Gastroesophageal sphincter (tissue), 4 donors: Measurements from ENCODE around the gene FAM149A. TPM values are rescaled to one million over a fixed set of nuclear protein-coding genes. Genes with fewer than 3 reads are reported as not detected.

Source experiments
- ATAC-seq: fragments of 150-250 bp; one replicate; pipeline ENCODE4 v1.9.1; 2016; ENCODE audit warnings: mild to moderate bottlenecking, moderate library complexity
- H3K27ac ChIP-seq, 4 donors: fragments of 200-600 bp; sonication (generic) in 3 of 4; 1 replicate in 3 of 4; 2 replicates in 1 of 4; pipeline ENCODE4 v1.5.1; 2016 to 2019
- H3K27me3 ChIP-seq: fragments of 200-600 bp; sonication (generic); one replicate; pipeline ENCODE4 v1.5.1; 2019
- H3K36me3 ChIP-seq, 2 donors: fragments of 200-600 bp; sonication (generic); one replicate each; pipeline ENCODE4 v1.5.1; 2019; ENCODE audit warnings: control low read depth in 1 of 2
- H3K4me1 ChIP-seq, 3 donors: fragments of 200-600 bp; sonication (generic); 1 replicate in 2 of 3; 2 replicates in 1 of 3; pipeline ENCODE4 v1.5.1; 2016 to 2019; ENCODE audit warnings: control low read depth in 2 of 3
- H3K4me3 ChIP-seq, 2 donors: fragments of 200-600 bp; sonication (generic); one replicate each; pipeline ENCODE4 v1.5.1; 2019; ENCODE audit warnings: mild to moderate bottlenecking in 1 of 2, moderate library complexity in 1 of 2
- H3K9me3 ChIP-seq, 3 donors: fragments of 200-600 bp; sonication (generic); one replicate each; pipeline ENCODE4 v1.5.1; 2017 to 2019; ENCODE audit warnings: control low read depth in 2 of 3
- EP300 ChIP-seq: sonication (generic); formaldehyde crosslinking; IDR thresholded peaks from one replicate; pipeline ENCODE4 v1.6.1; 2017; ENCODE audit warnings: antibody characterized with exemption, mild to moderate bottlenecking
- POLR2A ChIP-seq, 2 donors: fragments of 450-650 bp; IDR thresholded peaks; one replicate each; pipeline ENCODE4 v1.6.1; 2017; ENCODE audit warnings: antibody characterized with exemption in 2 of 2, mild to moderate bottlenecking in 2 of 2, moderate library complexity in 1 of 2
- POLR2AphosphoS5 ChIP-seq: sonication (generic); formaldehyde crosslinking; IDR thresholded peaks from one replicate; pipeline ENCODE4 v1.6.1; 2017; ENCODE audit warnings: antibody characterized with exemption
- WGBS, 2 donors: methylation state at CpG; one replicate each; pipeline ENCODE4 v1.1.5; 2018; ENCODE audit warnings: low coverage in 1 of 2; 5-methylcytosine and 5-hydroxymethylcytosine counted together
- total RNA-seq, 4 donors: library from RNA; depleted of rRNA; stranded (reverse); fragments of >200 nt; gene quantifications; one replicate each; pipeline ENCODE4 v1.1.0, GENCODE V29; 2016
- TF ChIP-seq, protein P1 (sequence below), 4 experiments: fragments of 200-600 bp in 2 of 4; fragments of 450-650 bp in 2 of 4; sonication (generic) in 1 of 4; IDR thresholded peaks; one replicate each; pipeline ENCODE4 v1.5.1; 2017 to 2019; ENCODE audit warnings: antibody characterized with exemption in 4 of 4, mild to moderate bottlenecking in 2 of 4, moderate library complexity in 2 of 4

Gene FAM149A
- total RNA-seq, 4 donors from 2014 or later = 24.9 to 39.8 (median 32.7) TPM

DNA sequence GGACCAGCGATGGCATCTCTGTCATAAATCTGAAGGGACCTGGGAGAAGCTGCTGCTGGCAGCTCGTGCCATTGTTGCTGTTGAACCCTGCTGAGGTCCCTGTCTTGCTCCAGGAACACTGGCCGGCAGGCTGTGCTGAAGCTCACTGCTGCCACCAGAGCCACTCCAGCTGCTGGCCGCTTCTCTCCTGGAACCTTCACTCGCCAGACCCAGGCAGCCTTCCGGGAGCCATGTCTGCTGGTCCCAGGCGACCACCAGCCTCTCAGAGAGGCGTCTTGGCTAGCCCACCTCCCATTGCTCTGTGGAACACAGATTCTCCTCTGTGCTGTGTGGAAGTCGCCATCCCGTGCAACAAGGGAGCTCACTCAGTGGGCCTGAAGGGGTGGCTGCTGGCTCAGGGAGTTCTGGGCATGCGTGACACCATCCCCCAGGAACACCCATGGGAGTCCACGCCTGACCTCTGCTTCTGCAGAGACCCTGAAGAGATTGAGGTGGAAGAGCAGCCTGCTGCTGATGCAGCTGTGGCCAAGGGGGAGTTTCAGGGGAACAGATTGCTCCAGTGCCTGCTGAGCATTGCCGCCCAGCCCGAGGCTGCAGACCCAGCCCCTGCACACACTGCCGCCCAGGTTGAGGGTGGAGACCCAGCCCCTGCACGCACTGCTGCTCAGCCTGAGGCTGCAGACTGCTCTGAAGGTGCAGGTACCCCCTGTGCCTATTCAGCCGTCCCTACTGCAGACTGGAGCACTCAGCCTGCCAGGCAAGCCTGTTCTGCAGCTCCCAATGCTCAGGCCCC, 53.7 kb downstream of the FAM149A start:
- Histone ChIP-seq H3K27me3 (no peaks in the 10 kb centered on the region), H3K4me3 (no peak overlapping the region), H3K36me3 (peaks cover 0 to 77% of the 10 kb centered on the region in 2 donors), H3K9me3 (no peaks in the 10 kb centered on the region), H3K27ac (no peak overlapping the region), H3K4me1 (no peaks in the 10 kb centered on the region)
- TF ChIP-seq POLR2AphosphoS5 (no peak), EP300 (no peak), POLR2A (IDR thresholded peaks at IDR 0.05) (no peak)
- TF ChIP-seq, protein P1, sequence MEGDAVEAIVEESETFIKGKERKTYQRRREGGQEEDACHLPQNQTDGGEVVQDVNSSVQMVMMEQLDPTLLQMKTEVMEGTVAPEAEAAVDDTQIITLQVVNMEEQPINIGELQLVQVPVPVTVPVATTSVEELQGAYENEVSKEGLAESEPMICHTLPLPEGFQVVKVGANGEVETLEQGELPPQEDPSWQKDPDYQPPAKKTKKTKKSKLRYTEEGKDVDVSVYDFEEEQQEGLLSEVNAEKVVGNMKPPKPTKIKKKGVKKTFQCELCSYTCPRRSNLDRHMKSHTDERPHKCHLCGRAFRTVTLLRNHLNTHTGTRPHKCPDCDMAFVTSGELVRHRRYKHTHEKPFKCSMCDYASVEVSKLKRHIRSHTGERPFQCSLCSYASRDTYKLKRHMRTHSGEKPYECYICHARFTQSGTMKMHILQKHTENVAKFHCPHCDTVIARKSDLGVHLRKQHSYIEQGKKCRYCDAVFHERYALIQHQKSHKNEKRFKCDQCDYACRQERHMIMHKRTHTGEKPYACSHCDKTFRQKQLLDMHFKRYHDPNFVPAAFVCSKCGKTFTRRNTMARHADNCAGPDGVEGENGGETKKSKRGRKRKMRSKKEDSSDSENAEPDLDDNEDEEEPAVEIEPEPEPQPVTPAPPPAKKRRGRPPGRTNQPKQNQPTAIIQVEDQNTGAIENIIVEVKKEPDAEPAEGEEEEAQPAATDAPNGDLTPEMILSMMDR (IDR thresholded peaks at IDR 0.05) = no peak
- WGBS, 2 donors = 40 to 93% methylated on average over 1 to 3 of the region's 17 CpGs
- no peak for ATAC-seq

DNA sequence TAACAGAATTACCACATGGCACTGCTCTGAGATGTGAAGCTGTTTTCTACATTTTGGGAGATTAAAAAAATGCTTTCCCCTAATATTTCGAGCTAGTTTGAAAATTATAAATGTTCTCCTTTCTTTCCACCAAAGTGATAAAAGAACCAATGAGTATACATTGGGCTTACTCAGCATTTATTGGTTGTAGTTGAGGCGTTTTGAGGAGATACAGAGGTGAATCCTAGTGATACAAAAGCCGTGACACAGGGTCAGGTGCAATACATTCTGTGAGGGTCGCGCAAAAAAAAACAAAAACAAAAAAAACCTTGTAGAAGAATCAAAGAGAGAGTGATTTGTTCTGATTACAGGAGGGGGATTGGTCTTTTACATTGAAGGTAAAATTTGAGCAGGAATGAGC, 54.5 kb downstream of the FAM149A start:
- Histone ChIP-seq H3K27ac (no peak overlapping the region), H3K4me1 (no peaks in the 10 kb centered on the region), H3K9me3 (no peaks in the 10 kb centered on the region), H3K27me3 (no peaks in the 10 kb centered on the region), H3K4me3 (no peak overlapping the region), H3K36me3 (peaks cover 0 to 77% of the 10 kb centered on the region in 2 donors)
- no peak for ATAC-seq
- TF ChIP-seq EP300 (no peak), POLR2AphosphoS5 (no peak)
- 82 to 88% methylated on average over 5 of the region's 5 CpGs for WGBS, 2 donors

DNA sequence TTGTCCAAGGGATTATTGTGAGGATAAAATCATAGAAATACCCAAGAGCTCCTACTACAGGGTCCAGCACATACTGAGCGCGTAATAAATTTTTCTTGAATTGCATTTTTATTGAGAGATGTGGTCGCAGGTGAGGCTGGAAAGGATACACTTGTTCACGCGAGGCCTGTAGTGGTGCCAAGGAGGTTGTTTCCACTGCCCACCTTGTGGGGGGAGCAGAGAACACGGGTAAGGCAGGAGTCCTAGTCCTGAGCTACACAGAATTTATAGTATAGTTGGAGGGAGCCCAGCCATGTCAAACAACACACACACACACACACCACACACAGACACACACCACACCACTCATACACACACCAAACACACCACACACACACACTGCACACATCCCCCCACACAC, 55.1 kb downstream of the FAM149A start:
- no peak overlapping the region for H3K27ac ChIP-seq
- WGBS, 2 donors = 79 to 86% methylated on average over 3 to 5 of the region's 6 CpGs
- H3K9me3 ChIP-seq = no peaks in the 10 kb centered on the region
- no peak for ATAC-seq
- no peaks in the 10 kb centered on the region for H3K27me3 ChIP-seq
- H3K4me1 ChIP-seq = no peaks in the 10 kb centered on the region
- H3K36me3 ChIP-seq = peaks cover 0 to 77% of the 10 kb centered on the region in 2 donors
- no peak overlapping the region for H3K4me3 ChIP-seq
- TF ChIP-seq, protein P1 (IDR thresholded peaks at IDR 0.05) = no peak
- TF ChIP-seq EP300 (no peak), POLR2AphosphoS5 (no peak), POLR2A (IDR thresholded peaks at IDR 0.05) (no peak)

DNA sequence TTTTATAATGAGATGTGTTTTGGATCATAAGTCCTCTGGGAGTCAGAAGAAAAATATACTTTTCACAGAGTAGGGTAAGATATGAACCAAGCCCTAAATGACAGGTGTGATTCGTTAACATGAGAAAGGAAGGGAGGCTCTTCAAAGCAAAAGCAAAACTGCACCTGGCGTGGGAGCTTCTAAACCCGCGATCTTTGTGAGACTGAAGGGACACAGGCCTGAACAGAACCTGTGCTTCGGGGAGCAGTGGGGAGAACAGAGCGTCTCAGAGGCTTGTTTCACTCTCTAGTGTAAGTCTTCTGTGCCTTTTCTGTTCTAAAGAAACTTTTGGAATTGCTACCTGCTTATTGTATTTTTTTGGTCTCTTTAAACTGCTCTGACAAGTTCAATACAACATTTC, 56.6 kb downstream of the FAM149A start:
- Histone ChIP-seq H3K36me3 (peaks cover 0 to 74% of the 10 kb centered on the region in 2 donors), H3K27me3 (no peaks in the 10 kb centered on the region), H3K4me3 (no peak overlapping the region), H3K27ac (no peak overlapping the region), H3K9me3 (no peaks in the 10 kb centered on the region), H3K4me1 (no peaks in the 10 kb centered on the region)
- TF ChIP-seq POLR2A (IDR thresholded peaks at IDR 0.05) (no peak), EP300 (no peak), POLR2AphosphoS5 (no peak)
- TF ChIP-seq, protein P1 (IDR thresholded peaks at IDR 0.05) = no peak
- 80 to 82% methylated on average over 4 to 6 of the region's 6 CpGs for WGBS, 2 donors
- ATAC-seq = no peak

DNA sequence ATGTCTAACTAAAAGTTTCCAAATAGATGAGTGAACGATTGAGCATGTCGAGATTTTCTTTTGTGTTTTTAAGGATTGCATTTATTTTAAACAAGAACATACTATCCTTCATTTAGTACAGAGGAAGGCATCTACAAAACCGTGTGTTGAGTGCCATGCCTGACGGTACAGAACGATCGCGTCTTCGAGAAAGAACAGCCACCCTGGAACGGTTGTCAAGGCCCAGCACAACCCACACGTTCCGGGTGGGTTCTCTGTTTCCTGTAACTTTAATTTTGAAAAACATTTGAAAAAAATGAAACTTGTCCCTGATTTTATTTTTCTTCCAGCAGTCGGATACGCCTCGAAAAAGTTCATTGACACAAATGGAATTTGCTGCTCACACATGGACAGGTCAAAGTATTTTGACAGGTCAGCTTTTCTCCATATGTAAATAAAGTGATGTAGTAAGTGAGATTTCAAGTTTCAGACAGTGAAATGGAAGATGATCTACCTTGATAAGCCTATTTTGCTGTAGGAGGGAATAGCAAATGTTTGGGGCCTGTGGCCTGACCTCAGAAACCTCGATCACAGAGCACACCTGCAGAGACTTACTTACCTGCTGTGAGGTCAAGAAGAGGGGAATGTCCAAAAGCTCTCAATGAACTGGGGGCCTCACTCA, 62.5 kb downstream of the FAM149A start:
- Histone ChIP-seq H3K27me3 (no peaks in the 10 kb centered on the region), H3K4me1 (no peaks in the 10 kb centered on the region), H3K36me3 (peaks cover 0 to 67% of the 10 kb centered on the region in 2 donors), H3K9me3 (no peaks in the 10 kb centered on the region), H3K27ac (no peak overlapping the region), H3K4me3 (no peak overlapping the region)
- 89% methylated on average over 15 of the region's 15 CpGs for WGBS, 2 donors
- TF ChIP-seq, protein P1 (IDR thresholded peaks at IDR 0.05) = no peak
- TF ChIP-seq POLR2AphosphoS5 = no peak
- TF ChIP-seq POLR2A (IDR thresholded peaks at IDR 0.05) = no peak
- no peak for TF ChIP-seq EP300
- ATAC-seq = no peak
